Erythroblast (primary cell): ENCODE results near the gene KRTAP10-5.
"Not testable (repeated sequence)": the region's sequence is repeated elsewhere in the genome, so short reads cannot be mapped to it uniquely, and the experiment has no call there.

ENCODE experiments used
- GATA1 ChIP-seq: IDR thresholded peaks from 2 replicates; pipeline ENCODE4 v1.6.1; 2011; ENCODE audit warnings: low read depth, mild to moderate bottlenecking, control low read depth, low read length, moderate library complexity
- POLR2A ChIP-seq: IDR thresholded peaks from 2 replicates; pipeline ENCODE4 v1.6.1; 2011; ENCODE audit warnings: mild to moderate bottlenecking, low read length

GRCh38 chr21:44573630-44574456, 6.6 kb downstream of the KRTAP10-5 start, which contains the start of gene KRTAP10-4:
- TF ChIP-seq POLR2A, GATA1: not testable (repeated sequence)
